A673 (cell line): ENCODE results near the gene MTMR8. TPM values are rescaled to one million over a fixed set of nuclear protein-coding genes. Genes with fewer than 3 reads are reported as not detected.

Experiments used
- Bru-seq: library from RNA; stranded (reverse); fragments of 400-500 nt; gene quantifications from one replicate; lab custom pipeline; 2021; lab: Mats Ljungman, UMichigan
- BruChase-seq, 2 experiments: library from RNA; stranded (reverse); fragments of 400-500 nt; gene quantifications; one replicate each; lab custom pipeline; 2021; lab: Mats Ljungman, UMichigan
- BruUV-seq: library from RNA; stranded (reverse); fragments of 400-500 nt; replicated peaks from 2 replicates; lab custom pipeline; 2021; lab: Mats Ljungman, UMichigan
- CTCF ChIA-PET: fragments of 300-600 bp; sonication (Branson Sonifier 250); formaldehyde crosslinking; loops from one replicate; lab custom pipeline; 2022; ENCODE audit warnings: antibody characterized with exemption; lab: Charles Lee
- POLR2A ChIA-PET: fragments of 300-600 bp; sonication (Branson Sonifier 250); formaldehyde crosslinking; loops from one replicate; lab custom pipeline; 2022; ENCODE audit warnings: antibody characterized with exemption; ENCODE audit not compliant: low non-redundant PET; lab: Charles Lee
- DNase-seq: peaks from one replicate; pipeline ENCODE4 v3.0.0-alpha.2; 2015; ENCODE audit warnings: low spot score
- H3K27ac ChIP-seq: fragments of 200-600 bp; sonication (generic); 2 replicates; pipeline ENCODE4 v1.5.1; 2016; ENCODE audit warnings: mixed run types, low read depth, mild to moderate bottlenecking, mixed read lengths, antibody characterized with exemption, low read length; ENCODE audit not compliant: poor library complexity, severe bottlenecking
- H3K27me3 ChIP-seq: fragments of 200-600 bp; sonication (generic); replicated peaks from 2 replicates; pipeline ENCODE4 v1.6.1; 2017; ENCODE audit warnings: mixed run types, low read depth, mild to moderate bottlenecking, mixed read lengths, antibody characterized with exemption, low read length; ENCODE audit not compliant: insufficient read depth, poor library complexity
- H3K36me3 ChIP-seq: fragments of 200-600 bp; sonication (generic); 2 replicates; pipeline ENCODE4 v1.6.1; 2016; ENCODE audit warnings: mixed run types, mild to moderate bottlenecking, mixed read lengths, antibody characterized with exemption, low read length; ENCODE audit not compliant: insufficient read depth, poor library complexity, severe bottlenecking
- H3K4me1 ChIP-seq: fragments of 200-600 bp; sonication (generic); 2 replicates; pipeline ENCODE4 v1.6.1; 2017; ENCODE audit warnings: mixed run types, mild to moderate bottlenecking, mixed read lengths, antibody characterized with exemption, low read length; ENCODE audit not compliant: insufficient read depth, poor library complexity, severe bottlenecking
- H3K4me3 ChIP-seq: fragments of 200-600 bp; sonication (generic); 2 replicates; pipeline ENCODE4 v1.5.1; 2016; ENCODE audit warnings: low read depth, mixed run types, mild to moderate bottlenecking, mixed read lengths, low read length; ENCODE audit not compliant: poor library complexity, severe bottlenecking
- H3K9me3 ChIP-seq: fragments of 200-600 bp; sonication (generic); 2 replicates; pipeline ENCODE4 v1.6.1; 2016; ENCODE audit warnings: mixed run types, low read depth, mild to moderate bottlenecking, mixed read lengths, antibody characterized with exemption, low read length; ENCODE audit not compliant: poor library complexity, severe bottlenecking
- EZH2 ChIP-seq: fragments of 200-600 bp; sonication (generic); IDR thresholded peaks from 2 replicates; pipeline ENCODE4 v1.6.1; 2017; ENCODE audit warnings: borderline replicate concordance, low read depth, mild to moderate bottlenecking, mixed read lengths, antibody characterized with exemption, low read length; ENCODE audit not compliant: poor library complexity, severe bottlenecking
- intact Hi-C: fragments of 100-400 bp; cut with micrococcal nuclease; formaldehyde crosslinking; loops from one replicate; pipeline ENCODE4 v1.10.0; 2022; ENCODE audit not compliant: unreplicated experiment
- long read RNA-seq: library from polyadenylated mRNA; stranded (forward); transcript quantifications from one replicate; pipeline ENCODE4 v2.0.0, GENCODE V29; 2022
- total RNA-seq: library from RNA; stranded (reverse); gene quantifications from 2 replicates; pipeline ENCODE4 v1.2.3, GENCODE V29; 2021
- TF ChIP-seq, protein P1 (sequence below): fragments of 300-800, 200-600 bp; sonication (generic); conservative IDR thresholded peaks from 2 replicates; pipeline ENCODE4 v1.5.1; 2017; ENCODE audit warnings: low read depth, mild to moderate bottlenecking, antibody characterized with exemption, low read length, moderate library complexity, mixed read lengths

The MTMR8 gene
- total RNA-seq (not detected in 2 replicates), Bru-seq, nascent RNA (percentile 1 among the genes with signal in this experiment), BruChase-seq, experiment 1, labeled RNA remaining after a 2-hour chase (percentile 1 among the genes with signal in this experiment), BruChase-seq, experiment 2, labeled RNA remaining after a 6-hour chase (percentile 1 among the genes with signal in this experiment)
- long read RNA-seq: 0 reads

- no peaks in the 10 kb centered on the region for H3K4me1 ChIP-seq
- intact Hi-C loops: no loop called here
- CTCF ChIA-PET: no interaction called here
- no peak for DNase-seq
- no peaks in the 10 kb centered on the region for H3K27me3 ChIP-seq
- POLR2A ChIA-PET: no interaction called here
- TF ChIP-seq, protein P1, sequence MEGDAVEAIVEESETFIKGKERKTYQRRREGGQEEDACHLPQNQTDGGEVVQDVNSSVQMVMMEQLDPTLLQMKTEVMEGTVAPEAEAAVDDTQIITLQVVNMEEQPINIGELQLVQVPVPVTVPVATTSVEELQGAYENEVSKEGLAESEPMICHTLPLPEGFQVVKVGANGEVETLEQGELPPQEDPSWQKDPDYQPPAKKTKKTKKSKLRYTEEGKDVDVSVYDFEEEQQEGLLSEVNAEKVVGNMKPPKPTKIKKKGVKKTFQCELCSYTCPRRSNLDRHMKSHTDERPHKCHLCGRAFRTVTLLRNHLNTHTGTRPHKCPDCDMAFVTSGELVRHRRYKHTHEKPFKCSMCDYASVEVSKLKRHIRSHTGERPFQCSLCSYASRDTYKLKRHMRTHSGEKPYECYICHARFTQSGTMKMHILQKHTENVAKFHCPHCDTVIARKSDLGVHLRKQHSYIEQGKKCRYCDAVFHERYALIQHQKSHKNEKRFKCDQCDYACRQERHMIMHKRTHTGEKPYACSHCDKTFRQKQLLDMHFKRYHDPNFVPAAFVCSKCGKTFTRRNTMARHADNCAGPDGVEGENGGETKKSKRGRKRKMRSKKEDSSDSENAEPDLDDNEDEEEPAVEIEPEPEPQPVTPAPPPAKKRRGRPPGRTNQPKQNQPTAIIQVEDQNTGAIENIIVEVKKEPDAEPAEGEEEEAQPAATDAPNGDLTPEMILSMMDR: no peak
- no peak for TF ChIP-seq EZH2
- H3K4me3 ChIP-seq: no peak within 1 kb of the TSS
- no TSS peak for BruUV-seq
- H3K9me3 ChIP-seq: peaks cover 29% of the 10 kb centered on the region
- no peak within 1 kb of the TSS for H3K27ac ChIP-seq
- no peaks in the 10 kb centered on the region for H3K36me3 ChIP-seq
These were observed at the start of gene MTMR8 for GRCh38 chrX:64394874-64395567. MTMR8 (minus strand) TSS chrX:64395452; CDS start chrX:64395363, 89 bp downstream.

GRCh38 chrX:64439551-64439950, 44.3 kb upstream of the MTMR8 start:
- no peak overlapping the region for H3K27ac ChIP-seq
- intact Hi-C loops: no loop called here
- no peak for TF ChIP-seq EZH2
- BruUV-seq: no TSS peak
- H3K4me1 ChIP-seq: no peaks in the 10 kb centered on the region
- peaks cover 15% of the 10 kb centered on the region for H3K9me3 ChIP-seq
- H3K27me3 ChIP-seq: no peaks in the 10 kb centered on the region
- H3K36me3 ChIP-seq: no peaks in the 10 kb centered on the region
- ChIA-PET CTCF (no interaction called here), POLR2A (no interaction called here)
- DNase-seq: no peak
- H3K4me3 ChIP-seq: no peak overlapping the region

DNA sequence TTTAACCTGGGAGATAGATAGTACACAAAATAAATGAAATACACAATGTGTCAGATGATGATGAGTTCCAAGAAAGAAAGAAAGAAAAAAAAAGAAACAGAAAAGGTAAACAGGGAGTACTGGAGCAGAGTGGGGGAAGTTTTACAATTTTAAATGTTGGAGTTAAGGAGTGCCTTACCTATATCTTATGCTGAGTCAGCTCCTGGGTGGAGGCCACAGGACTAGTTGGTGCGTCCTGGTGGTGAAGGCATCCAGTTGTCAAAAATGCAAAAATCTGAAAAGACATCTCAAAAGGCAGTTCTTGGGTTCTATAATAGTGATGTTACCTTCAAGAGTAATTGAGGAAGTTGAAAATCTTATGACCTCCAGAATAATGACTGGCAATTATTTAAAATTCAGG, 42.4 kb upstream of the MTMR8 start:
- no TSS peak for BruUV-seq
- Histone ChIP-seq H3K4me3 (no peak overlapping the region), H3K36me3 (no peaks in the 10 kb centered on the region), H3K27me3 (no peaks in the 10 kb centered on the region), H3K4me1 (no peaks in the 10 kb centered on the region), H3K27ac (no peak overlapping the region), H3K9me3 (peaks cover 13% of the 10 kb centered on the region)
- TF ChIP-seq EZH2: no peak
- TF ChIP-seq, protein P1: no peak
- POLR2A ChIA-PET: no interaction called here
- CTCF ChIA-PET: no interaction called here
- intact Hi-C loops: no loop called here
- DNase-seq: no peak
